ENCODE data around the gene CDK14. TPM values are rescaled to one million over a fixed set of nuclear protein-coding genes. Genes with fewer than 3 reads are reported as not detected.
"Not testable (repeated sequence)": the region's sequence is repeated elsewhere in the genome, so short reads cannot be mapped to it uniquely, and the experiment has no call there.

CDK14 gene
- total RNA-seq, 4 donors from 2014 or later, result 3.5 to 5.1 (median 3.9) TPM

DNA sequence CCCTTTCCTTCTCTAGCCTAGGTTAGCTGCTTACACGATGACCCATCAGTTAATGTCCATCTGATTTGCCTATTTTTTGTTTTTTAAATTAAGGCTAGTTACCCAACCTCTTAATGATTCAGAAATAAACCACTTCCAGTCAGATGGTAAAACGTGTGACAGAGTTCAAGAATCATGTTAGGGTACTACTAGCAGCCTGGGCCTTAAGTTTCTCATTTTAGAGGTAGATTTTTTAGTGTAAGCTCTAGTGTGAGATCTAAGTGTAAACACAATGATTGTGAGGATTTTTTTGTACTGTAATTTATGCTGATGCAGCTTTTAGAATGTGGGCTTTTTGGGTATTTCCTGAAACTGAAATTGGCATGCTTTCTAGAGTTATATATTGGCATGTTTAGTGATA, 130.0 kb downstream of the CDK14 start:
- Histone ChIP-seq H3K27me3 (no peaks in the 10 kb centered on the region), H3K36me3 (no peaks in the 10 kb centered on the region), H3K27ac (no peak overlapping the region), H3K4me3 (no peak overlapping the region), H3K9me3 (no peaks in the 10 kb centered on the region), H3K4me1 (peaks cover 22% of the 10 kb centered on the region)
- DNase-seq (ENCODE audit: low spot score in 2 of 2), result no peak
- TF ChIP-seq, protein P1, sequence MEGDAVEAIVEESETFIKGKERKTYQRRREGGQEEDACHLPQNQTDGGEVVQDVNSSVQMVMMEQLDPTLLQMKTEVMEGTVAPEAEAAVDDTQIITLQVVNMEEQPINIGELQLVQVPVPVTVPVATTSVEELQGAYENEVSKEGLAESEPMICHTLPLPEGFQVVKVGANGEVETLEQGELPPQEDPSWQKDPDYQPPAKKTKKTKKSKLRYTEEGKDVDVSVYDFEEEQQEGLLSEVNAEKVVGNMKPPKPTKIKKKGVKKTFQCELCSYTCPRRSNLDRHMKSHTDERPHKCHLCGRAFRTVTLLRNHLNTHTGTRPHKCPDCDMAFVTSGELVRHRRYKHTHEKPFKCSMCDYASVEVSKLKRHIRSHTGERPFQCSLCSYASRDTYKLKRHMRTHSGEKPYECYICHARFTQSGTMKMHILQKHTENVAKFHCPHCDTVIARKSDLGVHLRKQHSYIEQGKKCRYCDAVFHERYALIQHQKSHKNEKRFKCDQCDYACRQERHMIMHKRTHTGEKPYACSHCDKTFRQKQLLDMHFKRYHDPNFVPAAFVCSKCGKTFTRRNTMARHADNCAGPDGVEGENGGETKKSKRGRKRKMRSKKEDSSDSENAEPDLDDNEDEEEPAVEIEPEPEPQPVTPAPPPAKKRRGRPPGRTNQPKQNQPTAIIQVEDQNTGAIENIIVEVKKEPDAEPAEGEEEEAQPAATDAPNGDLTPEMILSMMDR (IDR thresholded peaks at IDR 0.05), result no peak
- TF ChIP-seq POLR2AphosphoS5 (IDR thresholded peaks at IDR 0.05) (no peak), POLR2A (IDR thresholded peaks at IDR 0.05) (no peak)
- whole genome bisulfite sequencing, result 36% methylated on average over 2 of the region's 2 CpGs

- no peaks in the 10 kb centered on the region for H3K27me3 ChIP-seq
- H3K36me3 ChIP-seq, result no peaks in the 10 kb centered on the region
- H3K9me3 ChIP-seq, result no peaks in the 10 kb centered on the region
- 37% methylated on average over 3 of the region's 3 CpGs for WGBS
- no peak overlapping the region for H3K27ac ChIP-seq
- H3K4me1 ChIP-seq, result peaks cover 18% of the 10 kb centered on the region
- no peak for DNase-seq (ENCODE audit: low spot score in 2 of 2)
- no peak for TF ChIP-seq POLR2A (IDR thresholded peaks at IDR 0.05)
- TF ChIP-seq EP300 (IDR thresholded peaks at IDR 0.05), result no peak
- TF ChIP-seq, protein P1 (IDR thresholded peaks at IDR 0.05), result no peak
- no peak for TF ChIP-seq POLR2AphosphoS5 (IDR thresholded peaks at IDR 0.05)
- H3K4me3 ChIP-seq, result no peak overlapping the region
These were observed 130.5 kb downstream of the CDK14 start for GRCh38 chr7:90726623-90727022.

GRCh38 chr7:90727412-90727811, 131.3 kb downstream of the CDK14 start:
- Histone ChIP-seq H3K4me3 (no peak overlapping the region), H3K4me1 (peaks cover 13% of the 10 kb centered on the region), H3K27me3 (no peaks in the 10 kb centered on the region), H3K27ac (no peak overlapping the region), H3K36me3 (no peaks in the 10 kb centered on the region), H3K9me3 (no peaks in the 10 kb centered on the region)
- TF ChIP-seq POLR2AphosphoS5 (IDR thresholded peaks at IDR 0.05) (no peak), POLR2A (IDR thresholded peaks at IDR 0.05) (no peak), EP300 (IDR thresholded peaks at IDR 0.05) (no peak)
- TF ChIP-seq, protein P1 (IDR thresholded peaks at IDR 0.05), result no peak
- no peak for DNase-seq (ENCODE audit: low spot score in 2 of 2)

GRCh38 chr7:90728568-90728967, 132.4 kb downstream of the CDK14 start:
- TF ChIP-seq, protein P1 (IDR thresholded peaks at IDR 0.05), result no peak
- no peak for TF ChIP-seq EP300 (IDR thresholded peaks at IDR 0.05)
- TF ChIP-seq POLR2A (IDR thresholded peaks at IDR 0.05), result no peak
- TF ChIP-seq POLR2AphosphoS5 (IDR thresholded peaks at IDR 0.05), result no peak
- Histone ChIP-seq H3K4me1 (peaks cover 13% of the 10 kb centered on the region), H3K36me3 (no peaks in the 10 kb centered on the region), H3K27ac (no peak overlapping the region), H3K27me3 (no peaks in the 10 kb centered on the region), H3K9me3 (no peaks in the 10 kb centered on the region), H3K4me3 (no peak overlapping the region)
- 88% methylated on average over 2 of the region's 2 CpGs for WGBS
- DNase-seq (ENCODE audit: low spot score in 2 of 2), result no peak

- not testable (repeated sequence) for H3K27me3 ChIP-seq; H3K4me1 ChIP-seq; H3K4me3 ChIP-seq; H3K27ac ChIP-seq; DNase-seq (ENCODE audit: low spot score in 2 of 2); H3K36me3 ChIP-seq; H3K9me3 ChIP-seq
- WGBS, result 97% methylated on average over 17 of the region's 20 CpGs
These were observed 139.6 kb downstream of the CDK14 start for GRCh38 chr7:90735611-90736280.

- Histone ChIP-seq H3K9me3 (no peaks in the 10 kb centered on the region), H3K36me3 (peaks cover 6% of the 10 kb centered on the region), H3K27ac (no peak overlapping the region), H3K4me3 (no peak overlapping the region), H3K27me3 (no peaks in the 10 kb centered on the region), H3K4me1 (no peaks in the 10 kb centered on the region)
- 79% methylated on average over 2 of the region's 2 CpGs for WGBS
- DNase-seq (ENCODE audit: low spot score in 2 of 2), result no peak
- TF ChIP-seq EP300 (IDR thresholded peaks at IDR 0.05) (no peak), POLR2A (IDR thresholded peaks at IDR 0.05) (no peak), POLR2AphosphoS5 (IDR thresholded peaks at IDR 0.05) (no peak)
- TF ChIP-seq, protein P1 (IDR thresholded peaks at IDR 0.05), result no peak
These were observed 140.2 kb downstream of the CDK14 start for GRCh38 chr7:90736316-90736715.
